Medulla oblongata (tissue), 1 donor: ENCODE data around the gene OXCT1.
A peak's percentile ranks its signal among the peaks of the same experiment; 100 is the strongest.
"Not testable (repeated sequence)": the region's sequence is repeated elsewhere in the genome, so short reads cannot be mapped to it uniquely, and the experiment has no call there.

ENCODE experiments used
- DNase-seq: peaks from one replicate; pipeline ENCODE4 v3.0.0-alpha.2; 2015; ENCODE audit errors: extremely low spot score

Gene OXCT1

DNA sequence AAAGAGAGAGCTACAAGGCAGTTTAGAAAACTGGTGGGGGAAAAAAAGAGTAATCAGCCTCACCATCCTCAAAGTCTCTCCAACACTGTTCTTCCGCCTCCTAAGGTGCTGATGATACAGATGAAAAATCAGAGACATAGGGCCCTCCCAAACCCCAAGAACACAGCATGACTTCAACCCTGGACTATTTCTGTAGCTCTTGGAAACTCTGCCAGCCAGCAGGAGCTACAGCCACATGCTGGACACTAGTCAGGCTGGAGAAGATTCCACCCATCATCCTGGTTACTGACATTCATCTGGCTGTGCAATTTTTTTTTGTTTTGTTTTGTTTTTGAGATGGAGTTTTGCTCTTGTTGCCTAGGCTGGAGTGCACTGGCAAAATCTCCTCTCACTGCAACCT lies 42.4 kb downstream of the OXCT1 start:
- DNase-seq, result no peak

DNA sequence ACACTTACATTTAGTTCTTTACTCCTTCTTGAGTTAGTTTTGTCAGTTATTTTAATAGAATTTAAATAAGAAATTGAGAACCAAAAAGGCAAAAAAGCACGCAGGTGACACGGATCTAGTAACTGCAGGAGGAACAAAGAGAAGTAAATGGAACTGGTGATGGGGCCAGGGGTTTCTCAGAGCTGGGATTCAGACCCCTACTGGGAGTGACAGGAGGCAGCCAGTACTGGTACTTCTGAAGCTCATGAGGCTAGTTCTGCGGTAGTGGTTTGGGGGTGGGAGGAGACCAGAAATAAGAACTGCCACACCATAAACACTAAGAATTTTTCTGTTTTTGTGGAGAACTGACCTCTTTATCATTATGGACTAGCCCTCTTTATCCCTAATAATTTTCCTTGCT lies 48.2 kb downstream of the OXCT1 start:
- no peak for DNase-seq

DNA sequence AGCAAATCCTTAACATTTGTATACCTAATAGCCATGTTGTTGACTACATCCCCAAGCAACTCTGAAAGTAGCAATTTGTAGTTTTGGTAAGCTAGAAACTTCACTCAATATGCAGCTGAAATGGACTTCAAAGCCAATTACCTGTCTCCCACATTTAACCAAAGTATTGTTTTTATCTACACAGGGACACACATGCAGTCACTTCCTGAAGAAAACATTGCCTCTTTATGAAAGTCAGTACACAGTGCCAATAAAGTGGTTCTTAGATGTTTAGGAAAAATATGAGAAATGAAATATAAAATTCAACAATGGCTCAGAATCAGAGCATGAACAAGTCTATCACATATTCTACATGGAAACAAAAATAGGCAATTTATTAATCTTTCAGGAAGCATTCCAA lies 49.2 kb downstream of the OXCT1 start:
- DNase-seq, result no peak

DNA sequence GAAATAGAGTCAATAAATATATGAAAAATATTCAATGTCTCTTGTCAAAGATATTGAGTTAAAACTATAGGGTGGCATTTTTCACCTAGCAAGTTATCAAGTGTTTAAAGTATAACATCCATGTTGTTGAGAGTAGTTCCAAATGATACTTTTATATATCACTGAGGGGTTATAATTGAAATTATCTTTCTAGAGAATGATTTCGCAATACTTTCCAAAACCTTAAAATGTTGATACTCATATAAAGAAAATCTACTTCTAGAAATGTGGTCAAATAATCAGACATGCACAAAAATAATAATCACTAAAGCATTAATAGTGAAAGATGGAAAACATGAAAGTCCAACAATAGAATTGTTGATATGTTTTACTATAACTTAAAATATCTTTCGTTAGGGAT lies 50.1 kb downstream of the OXCT1 start:
- no peak for DNase-seq

DNA sequence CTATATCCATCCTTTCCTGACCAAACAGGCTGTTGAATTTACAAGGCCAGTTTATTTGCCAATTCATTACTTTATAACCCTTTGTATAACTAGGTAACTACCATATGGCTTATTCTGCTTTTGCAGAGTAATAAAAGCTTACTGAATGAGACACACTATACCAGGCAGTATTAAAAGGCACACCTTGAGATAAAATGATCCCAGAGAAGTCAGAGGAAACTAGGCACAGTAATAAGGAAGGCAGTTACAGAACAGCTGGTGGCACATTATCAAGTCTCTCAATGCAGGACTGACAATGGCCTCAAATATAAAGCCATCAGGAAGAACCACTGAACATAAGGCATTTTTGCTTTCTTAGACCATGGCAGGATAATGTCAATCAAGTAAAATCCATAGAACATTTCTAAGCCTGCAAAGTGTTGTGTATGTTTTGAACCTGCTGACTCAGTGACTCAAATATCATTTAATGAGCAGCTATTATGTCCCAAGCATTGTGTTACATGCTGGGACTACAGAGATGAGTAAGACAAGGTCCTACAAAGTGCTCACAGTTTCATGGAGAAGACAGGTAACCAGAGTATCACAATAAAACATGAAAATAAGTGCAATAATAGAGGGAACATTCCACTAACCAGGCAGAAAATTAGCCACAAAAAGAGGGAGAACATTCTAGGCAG lies 52.5 kb downstream of the OXCT1 start:
- no peak for DNase-seq

DNA sequence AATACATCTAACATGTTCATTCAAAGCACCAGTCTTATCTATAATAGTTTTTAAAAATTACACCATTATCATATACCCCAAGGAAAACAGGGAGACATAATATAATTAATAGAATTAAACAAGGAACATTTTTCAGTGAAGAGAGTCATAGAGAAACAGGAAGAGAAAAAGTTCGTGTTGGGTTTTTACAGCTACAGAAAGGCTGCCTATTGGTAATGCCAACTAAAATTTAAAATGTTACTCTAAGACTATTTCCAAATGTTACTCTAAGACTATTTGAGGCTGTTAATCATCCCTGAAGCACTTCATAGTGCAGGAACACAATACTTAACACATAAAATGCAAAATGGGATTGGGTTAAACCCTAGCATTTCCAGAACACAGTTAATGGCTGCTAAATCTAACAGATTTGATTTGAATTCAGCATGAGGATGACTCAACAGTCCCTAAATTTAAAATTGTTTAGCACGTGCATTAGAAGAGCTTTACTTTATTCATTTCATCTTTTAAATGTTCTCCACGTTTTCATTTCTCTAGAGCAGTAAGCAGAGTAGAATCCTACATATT lies 54.5 kb downstream of the OXCT1 start:
- no peak for DNase-seq

DNA sequence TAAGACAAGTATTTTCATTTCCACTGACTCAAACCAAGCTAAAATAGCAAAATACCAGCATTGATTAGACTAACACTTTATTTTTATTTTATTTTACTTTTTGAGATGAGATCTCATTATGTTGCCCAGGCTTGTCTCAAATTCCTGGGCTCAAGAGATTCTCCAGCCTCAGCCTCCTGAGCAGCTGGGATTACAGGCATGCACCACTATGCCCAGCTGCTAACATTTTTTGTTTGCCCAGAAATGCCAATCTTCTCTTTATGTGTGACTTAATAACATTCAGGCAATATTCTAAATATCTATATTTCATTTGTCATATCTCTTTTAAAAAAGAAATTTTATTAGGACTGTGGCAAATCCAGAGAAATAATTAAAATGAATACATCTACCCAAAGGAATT lies 55.0 kb downstream of the OXCT1 start:
- no peak for DNase-seq

DNA sequence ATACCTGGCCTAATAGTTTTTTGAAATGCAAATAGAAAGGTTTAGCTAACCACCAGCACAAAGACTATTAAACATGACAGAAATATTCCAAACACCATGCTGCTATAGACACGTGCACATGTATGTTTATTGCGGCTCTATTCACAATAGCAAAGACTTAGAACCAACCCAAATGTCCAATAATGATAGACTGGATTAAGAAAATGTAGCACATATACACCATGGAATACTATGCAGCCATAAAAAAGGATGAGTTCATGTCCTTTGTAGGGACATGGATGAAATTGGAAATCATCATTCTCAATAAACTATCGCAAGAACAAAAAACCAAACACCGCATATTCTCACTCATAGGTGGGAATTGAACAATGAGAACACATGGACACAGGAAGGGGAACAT lies 55.9 kb downstream of the OXCT1 start:
- DNase-seq, result not testable (repeated sequence)

DNA sequence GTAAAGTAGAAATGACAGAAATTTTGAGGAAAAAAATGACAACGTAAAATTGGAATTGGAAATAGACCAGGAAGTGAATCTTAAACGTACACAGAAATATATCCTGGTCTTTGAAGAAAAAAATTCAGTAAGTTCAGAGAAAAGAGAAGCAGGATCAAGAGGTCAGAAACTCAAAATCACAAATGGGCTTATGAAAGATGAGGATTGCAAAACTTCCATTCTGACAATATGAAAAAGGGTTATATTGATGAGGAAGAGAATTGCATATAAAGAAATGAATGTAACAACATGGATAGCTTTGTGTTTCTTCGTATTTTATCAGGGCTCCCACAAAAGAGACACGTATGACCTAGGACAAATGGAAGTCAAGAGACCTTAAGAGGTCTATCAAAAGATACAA lies 58.1 kb downstream of the OXCT1 start:
- no peak for DNase-seq

DNA sequence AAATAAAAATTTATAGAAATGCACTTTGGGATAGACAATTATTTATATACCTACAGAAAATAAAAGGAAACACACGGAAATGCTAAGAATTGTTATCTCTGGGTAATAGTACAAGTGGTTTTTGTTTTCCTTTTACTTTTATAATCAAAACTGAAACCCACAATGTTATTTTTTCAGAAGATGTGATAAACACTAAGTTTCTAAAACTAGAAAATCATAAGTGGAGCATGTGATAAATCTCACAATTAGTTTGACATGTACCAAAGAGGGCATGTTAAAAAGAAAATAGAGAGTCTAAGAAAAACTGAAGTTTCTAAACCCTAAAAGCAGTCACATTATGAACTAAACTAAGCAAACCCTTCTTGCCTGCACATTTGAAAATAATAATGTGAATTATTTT lies 61.1 kb downstream of the OXCT1 start:
- no peak for DNase-seq

DNA sequence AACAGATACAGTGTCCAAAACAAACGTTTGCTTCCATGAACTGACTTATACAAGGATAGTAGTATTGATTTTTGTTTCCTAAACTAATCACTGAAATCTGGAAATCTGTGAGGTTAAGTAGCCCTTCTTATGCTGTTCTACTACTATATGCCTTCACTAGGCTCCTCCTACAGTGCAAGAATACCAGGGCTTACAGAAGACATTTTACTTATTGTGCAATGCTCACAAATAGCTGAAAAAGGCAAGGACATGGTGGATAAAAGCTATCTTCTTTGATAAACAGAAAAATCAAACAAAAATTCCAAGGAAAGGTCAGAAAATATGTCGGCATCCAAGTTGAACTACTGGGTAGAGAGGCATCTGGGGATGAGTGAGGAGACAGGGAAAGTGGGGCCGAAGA lies 61.9 kb downstream of the OXCT1 start:
- DNase-seq, result no peak

DNA sequence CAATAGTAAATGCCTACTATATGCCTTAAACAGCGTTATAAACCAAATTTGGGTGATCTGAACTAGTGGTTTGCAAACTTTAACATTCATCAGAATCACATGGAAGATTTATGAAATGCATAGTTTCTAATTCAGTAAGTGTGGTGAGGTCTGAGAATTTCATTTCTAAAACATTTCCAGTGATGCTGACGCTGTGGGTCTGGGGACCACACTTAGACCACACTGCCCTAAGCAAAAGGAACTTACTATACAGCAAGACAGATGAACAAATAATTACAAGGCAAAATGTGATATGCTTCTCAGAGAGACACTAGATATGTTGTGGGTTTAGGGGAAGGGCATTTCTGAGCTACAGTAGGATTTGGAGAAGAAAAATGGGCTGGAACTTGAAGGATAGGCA lies 72.6 kb downstream of the OXCT1 start:
- DNase-seq, result no peak

DNA sequence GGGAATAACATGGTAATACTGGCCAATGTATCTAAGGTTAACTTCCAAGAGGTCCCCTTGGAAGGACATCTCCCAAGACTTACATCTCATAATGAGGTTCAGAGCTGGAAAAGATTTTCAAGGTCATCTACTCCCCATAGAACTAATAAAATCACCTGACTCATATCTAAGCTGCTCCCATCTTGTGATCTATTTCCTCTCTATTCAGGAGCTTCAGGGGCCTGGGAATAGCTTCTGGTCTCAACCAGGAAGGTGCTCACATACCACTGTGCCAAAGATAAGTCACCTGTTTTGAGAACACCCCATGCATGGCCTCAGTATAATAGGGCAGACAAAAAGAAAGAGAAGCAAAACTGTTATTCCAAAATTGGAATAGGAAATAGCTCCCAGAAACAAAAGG lies 74.2 kb downstream of the OXCT1 start:
- DNase-seq, result no peak

DNA sequence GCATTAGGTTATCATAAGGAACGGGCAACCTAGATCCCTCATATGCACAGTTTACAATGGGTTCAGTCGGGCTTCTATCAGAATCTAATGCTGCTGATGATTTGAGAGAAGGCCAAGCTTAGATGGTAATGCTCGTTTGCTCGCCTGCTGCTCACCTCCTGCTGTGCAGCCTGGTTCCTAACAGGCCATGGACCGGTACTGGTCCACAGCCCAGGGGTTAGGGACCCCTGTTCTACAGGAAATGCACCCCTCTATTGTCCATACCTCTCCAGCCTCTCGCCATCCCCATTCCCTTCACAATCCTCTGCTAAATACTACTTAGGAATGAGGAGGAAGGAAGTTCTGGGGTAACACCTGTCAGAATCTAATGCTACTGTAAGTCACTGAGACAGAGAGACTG lies 75.1 kb downstream of the OXCT1 start:
- DNase-seq, result no peak

DNA sequence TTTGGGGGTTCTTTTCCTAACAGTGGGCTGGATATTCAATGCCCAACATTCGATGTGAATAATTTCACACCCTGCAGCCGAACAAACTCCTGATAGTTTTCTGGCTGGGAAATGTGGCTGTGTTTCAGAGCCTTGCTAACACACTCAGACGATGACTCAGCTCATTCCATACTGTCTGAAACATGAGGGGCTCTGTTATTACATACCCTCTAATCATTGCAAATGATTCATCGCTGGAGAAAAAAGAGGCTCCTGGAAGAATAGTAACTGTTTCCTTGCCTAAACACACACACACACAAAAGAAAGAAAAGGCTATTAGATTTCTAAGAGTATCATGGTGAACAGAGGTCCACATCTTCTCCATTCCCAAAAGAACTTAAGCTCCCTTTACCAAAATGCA lies 75.8 kb downstream of the OXCT1 start:
- peak; percentile 20 for DNase-seq

DNA sequence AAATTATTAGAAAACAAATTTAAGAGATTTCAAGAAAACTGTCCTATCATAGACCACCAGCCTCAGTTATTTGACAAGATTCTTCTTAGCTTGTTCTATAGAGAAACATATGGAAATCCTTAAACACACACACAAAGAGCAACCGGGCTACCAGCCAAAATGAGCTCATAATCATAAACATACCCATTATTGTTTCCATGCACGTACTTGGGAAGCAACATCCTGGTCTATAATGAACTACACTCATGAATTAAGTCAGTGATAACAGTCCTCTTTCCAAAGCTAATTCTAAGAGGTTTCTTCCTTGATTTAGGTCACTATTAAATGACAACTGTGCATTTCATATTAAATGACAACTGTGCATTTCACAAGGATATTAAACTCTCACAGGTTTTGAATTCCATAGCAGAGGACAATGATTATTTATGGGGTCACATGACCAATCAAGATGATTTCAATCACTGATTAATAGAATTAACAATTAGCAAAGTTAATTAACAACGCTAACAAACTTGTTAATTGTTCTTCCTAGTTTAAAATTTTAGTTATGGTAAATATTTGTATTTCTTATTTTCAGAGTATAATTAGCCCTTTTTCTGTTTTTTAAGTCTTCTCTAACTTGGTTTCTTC lies 77.0 kb downstream of the OXCT1 start:
- DNase-seq, result no peak

DNA sequence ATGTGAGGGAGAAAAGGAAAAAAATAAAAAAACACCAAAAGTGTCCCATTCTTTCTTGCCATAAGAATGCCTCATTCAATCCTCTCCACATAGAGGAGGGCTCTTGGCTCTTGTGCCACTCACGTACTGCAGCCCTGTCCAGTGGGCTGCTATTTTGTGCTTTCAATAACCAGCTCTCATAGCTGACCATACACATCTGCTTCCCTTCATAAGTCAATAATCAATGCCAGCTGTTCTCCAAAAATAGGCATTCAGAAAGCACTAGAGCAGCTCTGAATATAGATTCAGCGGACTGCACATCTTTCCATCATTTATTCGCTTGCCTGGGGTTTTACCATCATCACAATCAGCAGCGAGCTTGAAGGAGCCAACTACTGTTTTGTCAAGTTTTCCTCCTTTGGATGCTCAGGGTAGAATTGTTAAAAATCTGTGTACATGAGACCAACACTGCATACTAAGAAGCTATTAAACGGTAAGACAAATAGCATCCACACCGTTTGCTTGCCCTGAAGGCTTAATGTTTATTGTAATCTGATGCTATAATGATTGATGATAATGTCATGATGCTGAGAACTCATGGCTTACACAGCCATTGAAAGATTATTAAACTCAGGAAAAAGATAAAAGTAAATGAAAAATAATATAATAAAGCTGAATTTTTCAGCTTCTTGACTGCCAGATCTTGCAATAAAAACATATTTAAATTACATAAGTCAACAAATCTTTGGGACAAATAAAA lies 80.0 kb downstream of the OXCT1 start:
- no peak for DNase-seq

DNA sequence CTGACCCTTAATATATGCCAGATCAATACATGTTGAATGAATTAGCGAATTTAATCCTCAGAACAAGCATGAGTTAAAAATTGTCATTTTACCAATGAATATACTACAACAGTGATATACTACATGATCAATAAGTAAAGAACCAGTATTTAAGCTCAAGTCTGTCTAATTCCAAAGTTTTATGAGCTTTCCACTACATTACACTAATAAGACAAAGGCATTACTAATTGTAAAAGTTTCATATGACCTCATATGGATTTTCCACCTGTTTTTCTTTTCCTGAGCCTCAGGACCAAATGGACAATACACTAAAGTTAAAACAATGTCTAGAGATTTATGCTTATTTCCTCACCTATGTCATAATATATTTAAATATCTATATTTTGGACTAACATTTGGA lies 80.8 kb downstream of the OXCT1 start:
- DNase-seq, result no peak

DNA sequence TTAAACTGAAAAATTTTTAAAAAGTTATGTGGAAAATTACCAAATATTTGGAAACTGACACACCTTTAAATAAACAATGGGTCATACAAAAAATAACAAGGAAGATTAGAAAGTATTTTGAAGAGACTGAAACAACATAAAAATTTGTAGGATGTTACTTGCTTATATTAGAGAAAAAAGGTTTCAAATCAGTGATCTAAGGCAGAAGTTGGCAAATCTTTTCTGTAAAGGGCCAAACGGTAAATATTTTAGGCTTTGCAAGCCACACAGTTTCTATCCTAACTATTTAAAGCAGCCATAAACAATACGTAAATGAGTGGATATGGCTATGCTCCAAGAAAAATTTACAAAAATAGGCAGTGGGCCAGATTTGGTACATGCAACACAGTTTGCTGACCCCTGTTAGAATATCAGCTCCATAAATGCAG lies 81.3 kb downstream of the OXCT1 start:
- DNase-seq, result no peak

DNA sequence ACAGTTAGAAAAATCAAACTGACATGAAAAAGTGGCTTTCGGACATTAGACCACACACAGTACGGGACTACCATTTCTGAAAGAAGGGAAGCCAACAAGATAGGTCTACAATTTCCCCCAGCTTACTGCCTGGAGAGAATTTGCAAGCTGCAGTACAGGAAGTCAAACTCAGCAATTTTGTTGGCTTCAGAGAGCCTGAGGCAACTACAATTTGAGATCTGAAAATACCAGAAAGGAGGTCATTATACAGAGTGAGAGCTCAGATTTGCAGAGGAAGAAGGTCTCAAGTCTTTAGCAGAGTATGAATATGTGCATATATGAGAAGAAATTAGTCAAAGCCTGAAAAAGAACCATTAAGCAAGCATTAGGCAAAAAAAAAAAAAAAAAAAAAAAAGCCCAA lies 83.0 kb downstream of the OXCT1 start:
- DNase-seq, result no peak

DNA sequence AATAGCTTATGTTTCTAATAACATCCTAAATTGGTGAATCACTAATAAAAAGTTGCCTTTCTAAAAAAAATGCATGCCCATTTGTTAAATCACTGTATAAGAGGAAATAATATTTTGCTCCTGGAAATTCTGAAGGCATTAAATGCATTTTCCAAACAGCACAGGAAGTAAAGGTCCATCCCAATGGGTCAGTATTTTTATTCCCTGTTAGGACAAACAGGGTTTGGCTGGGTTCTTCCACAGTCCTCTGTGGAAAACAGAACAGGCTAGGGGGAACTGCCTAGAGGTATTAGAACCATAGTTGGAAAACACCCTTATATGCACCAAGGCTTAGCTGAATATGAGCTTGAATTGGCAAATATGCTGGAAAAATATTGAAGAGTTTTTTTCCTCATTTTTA lies 85.2 kb downstream of the OXCT1 start:
- DNase-seq, result no peak

DNA sequence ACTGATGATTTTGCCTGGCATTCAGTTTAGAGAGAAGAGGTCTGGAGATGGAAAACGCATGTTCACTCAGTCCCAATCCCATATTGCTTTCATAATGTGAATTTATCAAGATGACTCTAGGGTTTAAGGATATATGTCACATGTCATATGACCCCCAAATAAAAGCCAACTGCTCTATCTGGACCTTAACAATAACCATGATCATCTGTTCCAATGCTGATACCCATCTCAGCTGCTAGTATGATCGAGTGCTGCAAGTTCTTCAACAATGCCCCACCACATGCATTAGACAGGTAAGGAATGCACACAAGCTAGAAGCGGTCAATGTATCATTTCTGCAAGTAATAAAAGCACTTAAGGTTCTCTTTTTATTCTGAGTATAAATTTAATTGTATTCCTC lies 91.8 kb downstream of the OXCT1 start:
- no peak for DNase-seq

DNA sequence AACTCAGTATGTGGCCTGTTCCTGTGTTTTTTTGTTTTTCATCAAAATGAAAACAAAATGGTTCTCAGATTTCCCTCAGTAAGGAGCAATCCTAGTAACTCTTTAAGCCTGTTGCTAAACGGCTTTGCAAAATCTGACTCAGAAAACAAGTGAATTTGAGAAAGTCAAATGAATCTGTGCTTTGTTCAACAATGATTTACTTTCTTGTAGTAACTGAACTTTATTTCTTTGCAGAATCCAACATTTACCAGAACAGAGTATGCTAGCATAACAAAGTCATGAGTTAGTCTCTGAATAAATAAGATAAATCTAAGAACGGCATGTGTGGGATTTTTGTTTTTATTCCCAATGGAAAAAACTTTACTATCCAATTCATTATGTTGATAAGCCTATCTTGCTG lies 93.8 kb downstream of the OXCT1 start:
- no peak for DNase-seq
